GM21717 (cell line): ENCODE data around the gene RMDN2.
"Not testable (repeated sequence)": the region's sequence is repeated elsewhere in the genome, so short reads cannot be mapped to it uniquely, and the experiment has no call there.

ENCODE experiments used
- ATAC-seq: cut with Tn5 transposase; IDR thresholded peaks from one replicate; pipeline ENCODE4 v1.9.1; 2021; ENCODE audit warnings: mild to moderate bottlenecking, moderate library complexity; ENCODE audit not compliant: unreplicated experiment

RMDN2 gene

GRCh38 chr2:37984589-37984988 is 59.5 kb downstream of the RMDN2 start:
- ATAC-seq: no peak

- no peak for ATAC-seq
Measured at GRCh38 chr2:37985333-37985732, 60.2 kb downstream of the RMDN2 start.

GRCh38 chr2:37987098-37987775 is 62.1 kb downstream of the RMDN2 start:
- no peak for ATAC-seq

GRCh38 chr2:37992601-37993000 is 67.5 kb downstream of the RMDN2 start:
- no peak for ATAC-seq

- no peak for ATAC-seq
Measured at GRCh38 chr2:37993143-37993542, 68.1 kb downstream of the RMDN2 start.

GRCh38 chr2:37997629-37998028 is 72.5 kb downstream of the RMDN2 start:
- no peak for ATAC-seq

- no peak for ATAC-seq
Measured at GRCh38 chr2:38000485-38001222, 75.6 kb downstream of the RMDN2 start.

GRCh38 chr2:38010187-38010586 is 85.1 kb downstream of the RMDN2 start:
- ATAC-seq: not testable (repeated sequence)

GRCh38 chr2:38010995-38011394 is 85.9 kb downstream of the RMDN2 start:
- no peak for ATAC-seq

GRCh38 chr2:38013158-38013752 is 88.2 kb downstream of the RMDN2 start:
- ATAC-seq: no peak

- ATAC-seq: no peak
Measured at GRCh38 chr2:38016219-38016618, 91.1 kb downstream of the RMDN2 start.

- ATAC-seq: no peak
Measured at GRCh38 chr2:38017836-38018235, 92.7 kb downstream of the RMDN2 start.

- not testable (repeated sequence) for ATAC-seq
Measured at GRCh38 chr2:38020359-38021069, 95.4 kb downstream of the RMDN2 start.

- no peak for ATAC-seq
Measured at GRCh38 chr2:38021589-38021988, 96.5 kb downstream of the RMDN2 start.

- no peak for ATAC-seq
Measured at GRCh38 chr2:38026846-38027245, 101.8 kb downstream of the RMDN2 start.

- no peak for ATAC-seq
Measured at GRCh38 chr2:38028829-38029228, 103.7 kb downstream of the RMDN2 start.

- ATAC-seq: no peak
Measured at GRCh38 chr2:38029512-38029911, 104.4 kb downstream of the RMDN2 start.

GRCh38 chr2:38030635-38031355 is 105.7 kb downstream of the RMDN2 start:
- ATAC-seq: no peak

GRCh38 chr2:38032946-38033345 is 107.9 kb downstream of the RMDN2 start:
- ATAC-seq: no peak

GRCh38 chr2:38033646-38034045 is 108.6 kb downstream of the RMDN2 start:
- no peak for ATAC-seq

GRCh38 chr2:38035968-38036367 is 110.9 kb downstream of the RMDN2 start:
- no peak for ATAC-seq
